Mucosa of stomach (tissue), 1 donor: Measurements from ENCODE around the gene ADO.
"Not testable (repeated sequence)": the region's sequence is repeated elsewhere in the genome, so short reads cannot be mapped to it uniquely, and the experiment has no call there.

Experiments used
- H3K27me3 ChIP-seq: one replicate; pipeline ENCODE4 v1.7.0; 2013; ENCODE audit warnings: mild to moderate bottlenecking, low read length; ENCODE audit not compliant: control insufficient read depth, insufficient read depth
- H3K36me3 ChIP-seq: one replicate; pipeline ENCODE4 v1.7.0; 2013; ENCODE audit warnings: low read length; ENCODE audit not compliant: control insufficient read depth, insufficient read depth
- H3K4me1 ChIP-seq: one replicate; pipeline ENCODE4 v1.7.0; 2013; ENCODE audit warnings: mild to moderate bottlenecking, low read length; ENCODE audit not compliant: control insufficient read depth, insufficient read depth
- H3K4me3 ChIP-seq: one replicate; pipeline ENCODE4 v1.7.0; 2013; ENCODE audit warnings: low read length
- H3K9ac ChIP-seq: one replicate; pipeline ENCODE4 v1.7.0; 2013; ENCODE audit warnings: mild to moderate bottlenecking, low read length, moderate library complexity
- H3K9me3 ChIP-seq: one replicate; pipeline ENCODE4 v1.7.0; 2013; ENCODE audit warnings: mild to moderate bottlenecking, low read length, moderate library complexity; ENCODE audit not compliant: control insufficient read depth
- donor health status: Pancreatic carcinoma.

Gene ADO

DNA sequence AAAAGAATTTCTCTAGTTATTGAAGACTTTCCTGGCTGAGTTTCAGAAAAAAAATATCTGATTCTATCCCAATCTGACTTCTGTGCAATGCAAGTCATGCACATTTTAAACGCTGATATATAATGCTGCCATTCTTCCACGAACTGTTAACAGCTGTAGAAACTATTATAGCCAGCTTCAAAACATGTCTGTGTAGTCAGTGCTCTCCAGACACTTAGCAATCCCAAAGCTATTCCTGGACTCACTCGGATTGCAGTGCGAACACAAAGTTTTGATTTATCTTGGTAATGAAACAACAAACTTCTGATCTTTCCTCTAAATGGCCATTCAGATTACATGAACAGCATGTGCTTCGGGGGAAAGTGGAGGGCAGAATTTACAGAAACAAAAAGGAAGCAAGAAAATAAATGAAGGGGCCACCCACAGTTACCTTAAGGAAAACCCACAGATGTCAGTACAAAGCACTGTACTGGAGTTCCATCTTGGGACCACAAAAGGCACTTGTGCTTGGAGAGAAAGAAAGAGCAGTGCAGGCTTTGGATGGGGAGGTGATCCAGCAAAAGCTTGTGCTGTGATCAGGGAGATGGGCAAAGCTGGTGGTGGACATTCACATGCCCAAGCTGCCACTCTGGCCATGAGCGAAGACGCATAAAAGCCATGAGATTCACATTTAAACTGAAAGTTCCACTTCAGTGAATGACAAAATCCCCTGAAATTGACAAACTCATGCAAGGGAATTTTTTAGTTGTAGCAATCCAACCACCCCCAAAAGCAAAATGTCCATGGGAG is 32.1 kb upstream of the ADO start:
- Histone ChIP-seq H3K9me3 (no peaks in the 10 kb centered on the region), H3K9ac (no peak overlapping the region), H3K27me3 (no peaks in the 10 kb centered on the region), H3K36me3 (no peaks in the 10 kb centered on the region), H3K4me3 (no peak overlapping the region), H3K4me1 (no peaks in the 10 kb centered on the region)

GRCh38 chr10:62778125-62778524 is 26.4 kb upstream of the ADO start:
- Histone ChIP-seq H3K36me3 (no peaks in the 10 kb centered on the region), H3K27me3 (no peaks in the 10 kb centered on the region), H3K9ac (no peak overlapping the region), H3K4me3 (no peak overlapping the region), H3K4me1 (no peaks in the 10 kb centered on the region), H3K9me3 (no peaks in the 10 kb centered on the region)

- H3K9me3 ChIP-seq, result no peaks in the 10 kb centered on the region
- H3K9ac ChIP-seq, result no peak overlapping the region
- H3K36me3 ChIP-seq, result no peaks in the 10 kb centered on the region
- no peaks in the 10 kb centered on the region for H3K4me1 ChIP-seq
- no peak overlapping the region for H3K4me3 ChIP-seq
- no peaks in the 10 kb centered on the region for H3K27me3 ChIP-seq
These were observed 24.9 kb upstream of the ADO start for GRCh38 chr10:62779487-62780248.

- not testable (repeated sequence) for H3K4me3 ChIP-seq
These were observed 20.0 kb upstream of the ADO start for GRCh38 chr10:62784537-62784936.

DNA sequence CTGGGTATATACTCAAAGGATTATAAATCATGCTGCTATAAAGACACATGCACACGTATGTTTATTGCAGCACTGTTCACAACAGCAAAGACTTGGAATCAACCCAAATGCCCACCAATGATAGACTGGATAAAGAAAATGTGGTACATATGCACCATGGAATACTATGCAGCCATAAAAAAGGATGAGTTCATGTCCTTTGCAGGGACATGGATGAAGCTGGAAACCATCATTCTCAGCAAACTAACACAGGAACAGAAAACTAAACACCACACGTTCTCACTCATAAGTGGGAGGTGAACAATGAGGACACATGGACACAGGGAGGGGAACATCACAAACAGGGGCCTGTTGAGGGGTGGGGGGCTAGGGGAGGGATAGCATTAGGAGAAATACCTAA is 16.2 kb upstream of the ADO start:
- H3K4me1 ChIP-seq, H3K36me3 ChIP-seq, H3K9me3 ChIP-seq, H3K27me3 ChIP-seq, H3K4me3 ChIP-seq, H3K9ac ChIP-seq: not testable (repeated sequence)

More at GRCh38 chr10:62784537-62784936, 20.0 kb upstream of the ADO start:
- not testable (repeated sequence) for H3K9me3 ChIP-seq, H3K36me3 ChIP-seq, H3K9ac ChIP-seq, H3K27me3 ChIP-seq, H3K4me1 ChIP-seq

- H3K4me1 ChIP-seq, result no peaks in the 10 kb centered on the region
- H3K4me3 ChIP-seq, result no peak overlapping the region
- H3K27me3 ChIP-seq, result peaks cover 4% of the 10 kb centered on the region
- H3K9ac ChIP-seq, result no peak overlapping the region
- H3K36me3 ChIP-seq, result no peaks in the 10 kb centered on the region
- H3K9me3 ChIP-seq, result no peaks in the 10 kb centered on the region
These were observed 15.6 kb upstream of the ADO start for GRCh38 chr10:62788861-62789467.

DNA sequence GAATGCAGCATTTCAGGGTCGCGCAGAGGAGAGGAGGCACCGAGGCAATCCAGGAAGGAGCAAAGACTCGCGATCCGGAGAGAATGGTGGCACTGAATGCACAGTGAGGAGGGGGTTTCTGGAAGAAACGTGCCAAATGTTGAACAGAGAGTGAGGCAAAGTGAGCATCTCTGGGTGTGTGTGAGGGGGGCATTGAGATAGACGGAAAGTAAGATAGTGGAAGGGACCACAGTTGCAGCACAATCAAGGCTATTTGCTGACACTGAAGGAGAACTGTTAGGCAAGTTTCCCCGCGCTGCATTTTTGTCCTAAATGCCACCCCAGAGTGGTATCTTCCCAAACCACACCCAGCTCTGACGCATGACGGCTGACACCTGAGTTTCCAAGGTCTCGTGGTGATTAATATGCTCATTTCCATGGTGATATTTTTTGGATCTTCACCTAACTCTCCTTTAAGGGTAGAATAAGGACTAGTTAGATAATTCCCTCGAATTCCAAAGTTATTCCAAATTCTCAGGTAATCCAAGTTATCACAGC is 14.4 kb upstream of the ADO start:
- Histone ChIP-seq H3K9ac (no peak overlapping the region), H3K9me3 (no peaks in the 10 kb centered on the region), H3K36me3 (no peaks in the 10 kb centered on the region), H3K4me1 (no peaks in the 10 kb centered on the region), H3K4me3 (no peak overlapping the region), H3K27me3 (peaks cover 4% of the 10 kb centered on the region)

- Histone ChIP-seq H3K36me3 (no peaks in the 10 kb centered on the region), H3K9ac (no peak overlapping the region)
These were observed 13.9 kb upstream of the ADO start for GRCh38 chr10:62790571-62790970.

GRCh38 chr10:62792261-62792660 is 12.3 kb upstream of the ADO start:
- Histone ChIP-seq H3K4me3 (no peak overlapping the region), H3K9me3 (no peaks in the 10 kb centered on the region), H3K9ac (no peak overlapping the region), H3K36me3 (no peaks in the 10 kb centered on the region), H3K27me3 (peaks cover 4% of the 10 kb centered on the region), H3K4me1 (no peaks in the 10 kb centered on the region)

More at GRCh38 chr10:62790571-62790970, 13.9 kb upstream of the ADO start:
- peaks cover 4% of the 10 kb centered on the region for H3K27me3 ChIP-seq
- H3K4me1 ChIP-seq, result no peaks in the 10 kb centered on the region
- no peaks in the 10 kb centered on the region for H3K9me3 ChIP-seq
- H3K4me3 ChIP-seq, result no peak overlapping the region

DNA sequence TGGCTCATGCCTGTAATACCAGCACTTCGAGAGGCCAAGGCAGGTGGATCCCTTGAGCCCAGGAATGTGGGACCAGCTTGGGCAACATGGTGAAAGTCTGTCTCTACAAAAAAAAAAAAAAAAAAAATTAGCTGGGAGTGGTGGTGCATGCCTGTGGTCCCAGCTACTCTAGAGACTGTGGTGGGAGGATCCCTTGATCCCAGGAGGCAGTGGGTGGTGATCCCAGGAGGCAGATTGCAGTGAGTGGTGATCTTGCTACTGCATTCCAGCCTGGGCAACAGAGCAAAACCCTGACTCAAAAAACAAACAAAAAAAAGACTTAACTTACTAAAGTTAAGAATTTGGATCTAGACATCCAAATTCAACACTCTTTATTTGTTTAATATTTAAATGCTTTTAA is 10.2 kb upstream of the ADO start:
- H3K27me3 ChIP-seq, result peaks cover 4% of the 10 kb centered on the region
- no peaks in the 10 kb centered on the region for H3K36me3 ChIP-seq
- no peaks in the 10 kb centered on the region for H3K9me3 ChIP-seq
- H3K9ac ChIP-seq, result no peak overlapping the region
- no peaks in the 10 kb centered on the region for H3K4me1 ChIP-seq
- no peak overlapping the region for H3K4me3 ChIP-seq

DNA sequence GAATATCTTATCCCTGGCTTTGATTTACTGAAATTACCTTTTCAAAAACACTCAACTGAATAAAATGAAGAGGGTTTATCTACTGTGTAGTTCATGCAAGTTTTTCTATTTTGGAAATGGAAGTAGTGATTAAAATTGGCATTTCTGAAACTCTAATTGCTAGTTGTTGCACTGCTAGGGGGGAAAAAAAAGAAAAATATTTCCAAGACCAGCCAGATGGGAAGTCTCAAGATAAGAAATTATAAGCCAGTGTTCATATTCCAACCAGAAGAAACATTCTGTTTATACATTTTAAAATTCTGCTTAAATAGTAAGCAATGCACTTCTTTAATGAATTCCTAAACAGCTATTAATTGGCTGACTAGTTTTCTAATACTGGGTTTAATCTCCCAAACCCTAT is 9.4 kb upstream of the ADO start:
- Histone ChIP-seq H3K4me3 (no peak overlapping the region), H3K27me3 (no peaks in the 10 kb centered on the region), H3K9me3 (no peaks in the 10 kb centered on the region), H3K4me1 (no peaks in the 10 kb centered on the region), H3K9ac (no peak overlapping the region), H3K36me3 (no peaks in the 10 kb centered on the region)

DNA sequence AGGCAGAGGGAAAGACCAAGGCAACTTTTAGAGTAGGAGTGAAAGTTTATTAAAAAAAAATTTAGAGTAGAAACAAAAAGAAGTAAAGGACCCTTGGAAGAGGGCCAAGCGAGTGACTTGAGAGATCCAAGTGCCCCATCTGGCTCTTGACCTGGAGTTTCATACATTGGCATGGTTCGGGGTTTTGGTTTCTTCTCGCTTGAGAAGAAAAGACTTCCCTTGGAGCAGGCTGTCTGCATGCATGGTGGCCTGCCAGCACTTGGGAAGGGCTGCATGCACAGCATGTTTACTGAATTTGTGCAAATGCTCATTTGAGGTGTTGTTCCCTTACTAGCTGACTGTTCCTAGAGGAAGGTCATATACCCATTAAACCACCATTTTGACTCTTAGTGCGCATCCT is 8.8 kb upstream of the ADO start:
- no peak overlapping the region for H3K9ac ChIP-seq
- H3K9me3 ChIP-seq, result no peaks in the 10 kb centered on the region
- peaks cover 4% of the 10 kb centered on the region for H3K27me3 ChIP-seq
- no peaks in the 10 kb centered on the region for H3K4me1 ChIP-seq
- no peaks in the 10 kb centered on the region for H3K36me3 ChIP-seq
- H3K4me3 ChIP-seq, result no peak overlapping the region
